ENCODE data around the gene LAMTOR4. TPM values are rescaled to one million over a fixed set of nuclear protein-coding genes. Genes with fewer than 3 reads are reported as not detected.

LAMTOR4 gene
- total and polyA plus RNA-seq, 2 of the 13 experiments (the other 11 are each of a cell fraction or from before 2014, with no cell fraction given) = 115 to 118 TPM

DNA sequence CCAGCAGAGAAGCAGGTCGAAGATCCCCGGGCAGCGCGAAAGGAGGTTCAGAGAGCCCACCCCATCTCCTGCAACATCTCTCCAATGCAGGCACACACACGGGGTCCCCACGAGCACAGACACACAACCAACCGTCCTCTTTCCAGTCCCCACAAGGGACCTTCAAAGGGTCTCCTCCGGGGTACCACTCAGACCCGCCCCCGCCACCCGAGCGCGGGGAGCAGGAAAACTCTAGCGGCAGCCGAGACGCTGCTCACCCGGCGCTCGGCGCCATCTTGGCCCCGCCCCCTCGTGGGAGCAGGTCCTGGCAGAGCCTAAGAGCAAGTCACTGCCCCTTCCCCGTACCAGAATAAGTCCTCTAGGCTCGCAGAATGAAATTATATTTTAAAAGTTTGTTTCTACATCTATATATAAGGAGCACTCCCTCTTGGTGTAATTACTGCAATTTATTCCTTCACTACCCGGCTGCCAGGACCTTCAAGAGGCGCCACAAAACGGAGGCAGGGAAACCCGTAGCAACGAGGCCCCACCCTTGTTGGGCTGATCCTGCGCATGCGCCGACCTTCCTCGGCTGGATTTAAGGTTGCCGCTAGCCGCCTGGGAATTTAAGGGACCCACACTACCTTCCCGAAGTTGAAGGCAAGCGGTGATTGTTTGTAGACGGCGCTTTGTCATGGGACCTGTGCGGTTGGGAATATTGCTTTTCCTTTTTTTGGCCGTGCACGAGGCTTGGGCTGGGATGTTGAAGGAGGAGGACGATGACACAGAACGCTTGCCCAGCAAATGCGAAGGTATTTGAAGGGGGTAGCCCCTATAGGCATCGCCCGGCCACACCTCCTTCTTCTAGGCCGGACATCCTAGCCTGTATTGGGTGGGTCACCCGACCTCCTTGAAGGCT, 29.4 kb upstream of the LAMTOR4 start, which contains the start of the genes CNPY4 and TAF6 (continued):
- TF ChIP-seq CBX2 (IDR thresholded peaks at IDR 0.05; ENCODE audit: low read depth, low read length) (no peak), CBX2 (CRISPR knock-in tag; IDR thresholded peaks at IDR 0.05; ENCODE audit: low read depth) (no peak), ZNF781 (CRISPR knock-in tag; IDR thresholded peaks at IDR 0.05; ENCODE audit: borderline replicate concordance, not compliant biosample characterization) (no peak), ZSCAN25 (CRISPR knock-in tag; IDR thresholded peaks at IDR 0.05) (peak; percentile 65; the same call in 1 of the 2 replicates), NKX3-1 (CRISPR knock-in tag; IDR thresholded peaks at IDR 0.05) (peak; percentile 82), PTBP1 (IDR thresholded peaks at IDR 0.05; ENCODE audit: low read depth, low read length, poor library complexity, severe bottlenecking) (no peak), SMAD1 (CRISPR knock-in tag; IDR thresholded peaks at IDR 0.05; ENCODE audit: borderline replicate concordance, low read depth) (no peak), PHF8 (CRISPR knock-in tag; IDR thresholded peaks at IDR 0.05) (peak; percentile 83), MBD4 (IDR thresholded peaks at IDR 0.05; ENCODE audit: borderline replicate concordance, low read length) (no peak), NCOR1 (IDR thresholded peaks at IDR 0.05; ENCODE audit: borderline replicate concordance, low read length) (no peak), DR1 (CRISPR knock-in tag; IDR thresholded peaks at IDR 0.05) (no peak; the same call in 1 of the 2 replicates), NR1H2 (CRISPR knock-in tag; IDR thresholded peaks at IDR 0.05; ENCODE audit: borderline replicate concordance, low read depth) (no peak), MXI1 (IDR thresholded peaks at IDR 0.05; ENCODE audit: borderline replicate concordance, low read depth, low read length) (peak; percentile 75; the same call in 1 of the 3 replicates), ARNT (IDR thresholded peaks at IDR 0.05) (no peak), GTF2F1 (IDR thresholded peaks at IDR 0.05; ENCODE audit: low read length) (no peak), ATF1 (CRISPR knock-in tag; IDR thresholded peaks at IDR 0.05) (peak; percentile 67)
- TF ChIP-seq, protein P1, sequence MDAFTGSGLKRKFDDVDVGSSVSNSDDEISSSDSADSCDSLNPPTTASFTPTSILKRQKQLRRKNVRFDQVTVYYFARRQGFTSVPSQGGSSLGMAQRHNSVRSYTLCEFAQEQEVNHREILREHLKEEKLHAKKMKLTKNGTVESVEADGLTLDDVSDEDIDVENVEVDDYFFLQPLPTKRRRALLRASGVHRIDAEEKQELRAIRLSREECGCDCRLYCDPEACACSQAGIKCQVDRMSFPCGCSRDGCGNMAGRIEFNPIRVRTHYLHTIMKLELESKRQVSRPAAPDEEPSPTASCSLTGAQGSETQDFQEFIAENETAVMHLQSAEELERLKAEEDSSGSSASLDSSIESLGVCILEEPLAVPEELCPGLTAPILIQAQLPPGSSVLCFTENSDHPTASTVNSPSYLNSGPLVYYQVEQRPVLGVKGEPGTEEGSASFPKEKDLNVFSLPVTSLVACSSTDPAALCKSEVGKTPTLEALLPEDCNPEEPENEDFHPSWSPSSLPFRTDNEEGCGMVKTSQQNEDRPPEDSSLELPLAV (CRISPR knock-in tag; conservative IDR thresholded peaks at IDR 0.05; ENCODE audit: low read depth) = no peak
- TF ChIP-seq, protein P2, sequence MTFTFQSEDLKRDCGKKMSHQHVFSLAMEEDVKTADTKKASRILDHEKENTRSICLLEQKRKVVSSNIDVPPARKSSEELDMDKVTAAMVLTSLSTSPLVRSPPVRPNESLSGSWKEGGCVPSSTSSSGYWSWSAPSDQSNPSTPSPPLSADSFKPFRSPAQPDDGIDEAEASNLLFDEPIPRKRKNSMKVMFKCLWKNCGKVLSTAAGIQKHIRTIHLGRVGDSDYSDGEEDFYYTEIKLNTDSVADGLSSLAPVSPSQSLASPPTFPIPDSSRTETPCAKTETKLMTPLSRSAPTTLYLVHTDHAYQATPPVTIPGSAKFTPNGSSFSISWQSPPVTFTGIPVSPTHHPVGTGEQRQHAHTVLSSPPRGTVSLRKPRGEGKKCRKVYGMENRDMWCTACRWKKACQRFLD (CRISPR knock-in tag; IDR thresholded peaks at IDR 0.05; ENCODE audit: borderline replicate concordance) = no peak
- TF ChIP-seq, protein P3, sequence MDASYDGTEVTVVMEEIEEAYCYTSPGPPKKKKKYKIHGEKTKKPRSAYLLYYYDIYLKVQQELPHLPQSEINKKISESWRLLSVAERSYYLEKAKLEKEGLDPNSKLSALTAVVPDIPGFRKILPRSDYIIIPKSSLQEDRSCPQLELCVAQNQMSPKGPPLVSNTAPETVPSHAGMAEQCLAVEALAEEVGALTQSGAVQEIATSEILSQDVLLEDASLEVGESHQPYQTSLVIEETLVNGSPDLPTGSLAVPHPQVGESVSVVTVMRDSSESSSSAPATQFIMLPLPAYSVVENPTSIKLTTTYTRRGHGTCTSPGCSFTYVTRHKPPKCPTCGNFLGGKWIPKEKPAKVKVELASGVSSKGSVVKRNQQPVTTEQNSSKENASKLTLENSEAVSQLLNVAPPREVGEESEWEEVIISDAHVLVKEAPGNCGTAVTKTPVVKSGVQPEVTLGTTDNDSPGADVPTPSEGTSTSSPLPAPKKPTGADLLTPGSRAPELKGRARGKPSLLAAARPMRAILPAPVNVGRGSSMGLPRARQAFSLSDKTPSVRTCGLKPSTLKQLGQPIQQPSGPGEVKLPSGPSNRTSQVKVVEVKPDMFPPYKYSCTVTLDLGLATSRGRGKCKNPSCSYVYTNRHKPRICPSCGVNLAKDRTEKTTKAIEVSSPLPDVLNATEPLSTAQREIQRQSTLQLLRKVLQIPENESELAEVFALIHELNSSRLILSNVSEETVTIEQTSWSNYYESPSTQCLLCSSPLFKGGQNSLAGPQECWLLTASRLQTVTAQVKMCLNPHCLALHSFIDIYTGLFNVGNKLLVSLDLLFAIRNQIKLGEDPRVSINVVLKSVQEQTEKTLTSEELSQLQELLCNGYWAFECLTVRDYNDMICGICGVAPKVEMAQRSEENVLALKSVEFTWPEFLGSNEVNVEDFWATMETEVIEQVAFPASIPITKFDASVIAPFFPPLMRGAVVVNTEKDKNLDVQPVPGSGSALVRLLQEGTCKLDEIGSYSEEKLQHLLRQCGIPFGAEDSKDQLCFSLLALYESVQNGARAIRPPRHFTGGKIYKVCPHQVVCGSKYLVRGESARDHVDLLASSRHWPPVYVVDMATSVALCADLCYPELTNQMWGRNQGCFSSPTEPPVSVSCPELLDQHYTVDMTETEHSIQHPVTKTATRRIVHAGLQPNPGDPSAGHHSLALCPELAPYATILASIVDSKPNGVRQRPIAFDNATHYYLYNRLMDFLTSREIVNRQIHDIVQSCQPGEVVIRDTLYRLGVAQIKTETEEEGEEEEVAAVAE (CRISPR knock-in tag; IDR thresholded peaks at IDR 0.05; ENCODE audit: borderline replicate concordance) = 0 out of 2 replicates have a peak, but pooled peaks have one; percentile 39
- TF ChIP-seq, protein P4, sequence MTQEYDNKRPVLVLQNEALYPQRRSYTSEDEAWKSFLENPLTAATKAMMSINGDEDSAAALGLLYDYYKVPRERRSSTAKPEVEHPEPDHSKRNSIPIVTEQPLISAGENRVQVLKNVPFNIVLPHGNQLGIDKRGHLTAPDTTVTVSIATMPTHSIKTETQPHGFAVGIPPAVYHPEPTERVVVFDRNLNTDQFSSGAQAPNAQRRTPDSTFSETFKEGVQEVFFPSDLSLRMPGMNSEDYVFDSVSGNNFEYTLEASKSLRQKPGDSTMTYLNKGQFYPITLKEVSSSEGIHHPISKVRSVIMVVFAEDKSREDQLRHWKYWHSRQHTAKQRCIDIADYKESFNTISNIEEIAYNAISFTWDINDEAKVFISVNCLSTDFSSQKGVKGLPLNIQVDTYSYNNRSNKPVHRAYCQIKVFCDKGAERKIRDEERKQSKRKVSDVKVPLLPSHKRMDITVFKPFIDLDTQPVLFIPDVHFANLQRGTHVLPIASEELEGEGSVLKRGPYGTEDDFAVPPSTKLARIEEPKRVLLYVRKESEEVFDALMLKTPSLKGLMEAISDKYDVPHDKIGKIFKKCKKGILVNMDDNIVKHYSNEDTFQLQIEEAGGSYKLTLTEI (CRISPR knock-in tag; conservative IDR thresholded peaks at IDR 0.05) = no peak
